Esophagus muscularis mucosa (tissue), 4 donors: ENCODE measurements around the gene MTOR. TPM values are rescaled to one million over a fixed set of nuclear protein-coding genes. Genes with fewer than 3 reads are reported as not detected.

ENCODE experiments used
- DNase-seq: peaks from one replicate; pipeline ENCODE4 v3.0.0-alpha.2; 2017; ENCODE audit errors: extremely low spot score
- H3K27ac ChIP-seq, 4 donors: fragments of 200-600 bp; sonication (generic); replicated peaks in 1 of 4; 1 replicate in 3 of 4; 2 replicates in 1 of 4; pipeline ENCODE4 v1.5.1; 2016 to 2019; ENCODE audit warnings: mild to moderate bottlenecking in 1 of 4
- H3K27me3 ChIP-seq, 4 donors: fragments of 200-600 bp; sonication (generic); one replicate each; pipeline versions ENCODE4 v1.5.1 to v1.6.0; 2016 to 2019
- H3K36me3 ChIP-seq, 4 donors: fragments of 200-600 bp; sonication (generic); one replicate each; pipeline ENCODE4 v1.5.1; 2016 to 2019
- H3K4me1 ChIP-seq, 4 donors: fragments of 200-600 bp; sonication (generic); one replicate each; pipeline ENCODE4 v1.5.1; 2016 to 2019
- H3K4me3 ChIP-seq, 4 donors: fragments of 200-600 bp; sonication (generic); 1 replicate in 2 of 4; 2 replicates in 2 of 4; pipeline ENCODE4 v1.5.1; 2016 to 2019; ENCODE audit warnings: mild to moderate bottlenecking in 4 of 4, moderate library complexity in 1 of 4
- H3K9me3 ChIP-seq, 4 donors: fragments of 200-600 bp; sonication (generic); 1 replicate in 3 of 4; 2 replicates in 1 of 4; pipeline ENCODE4 v1.5.1; 2016 to 2019
- CTCF ChIP-seq, 3 experiments: fragments of 200-600 bp in 2 of 3; fragments of 450-650 bp in 1 of 3; sonication (generic) in 2 of 3; IDR thresholded peaks; one replicate each; pipeline ENCODE4 v1.5.1; 2017 to 2019; ENCODE audit warnings: antibody characterized with exemption in 3 of 3, mild to moderate bottlenecking in 2 of 3, moderate library complexity in 1 of 3
- EP300 ChIP-seq: sonication (generic); formaldehyde crosslinking; IDR thresholded peaks from one replicate; pipeline ENCODE4 v1.6.1; 2017; ENCODE audit warnings: antibody characterized with exemption
- POLR2A ChIP-seq: fragments of 450-650 bp; IDR thresholded peaks from one replicate; pipeline ENCODE4 v1.6.1; 2017; ENCODE audit warnings: antibody characterized with exemption, moderate library complexity, mild to moderate bottlenecking, low read depth
- POLR2AphosphoS5 ChIP-seq, 2 donors: sonication (generic); formaldehyde crosslinking; IDR thresholded peaks; one replicate each; pipeline ENCODE4 v1.6.1; 2017; ENCODE audit warnings: antibody characterized with exemption in 2 of 2
- WGBS: methylation state at CpG from one replicate; pipeline ENCODE4 v1.1.5; 2018; 5-methylcytosine and 5-hydroxymethylcytosine counted together
- intact Hi-C: fragments of 100-400 bp; cut with DNase I; formaldehyde crosslinking; loops from one replicate; pipeline ENCODE4 v1.15.1; 2023
- total RNA-seq, 4 donors: library from RNA; depleted of rRNA; stranded (reverse); fragments of >200 nt; gene quantifications; one replicate each; pipeline versions ENCODE4 v1.1.0 to v1.2.1, GENCODE V29; 2016

The MTOR gene
- total RNA-seq, 4 donors from 2014 or later = 33.6 to 51.1 (median 41.0) TPM

- WGBS = 51% methylated on average over 3 of the region's 3 CpGs
- H3K4me1 ChIP-seq = peaks cover 18 to 32% (median 27%) of the 10 kb centered on the region in 4 donors
- H3K27me3 ChIP-seq = no peaks in the 10 kb centered on the region
- no peak for DNase-seq
- no peaks in the 10 kb centered on the region for H3K9me3 ChIP-seq
- no peak overlapping the region for H3K4me3 ChIP-seq
- intact Hi-C loops = no loop called here
- no peak overlapping the region for H3K27ac ChIP-seq
- TF ChIP-seq POLR2AphosphoS5 (IDR thresholded peaks at IDR 0.05) = no peak
- no peak for TF ChIP-seq CTCF (IDR thresholded peaks at IDR 0.05)
- TF ChIP-seq POLR2A = no peak
- no peak for TF ChIP-seq EP300
- H3K36me3 ChIP-seq = peaks cover 27 to 48% (median 37%) of the 10 kb centered on the region in 4 donors
Observed at GRCh38 chr1:11062965-11063401, 199.4 kb downstream of the MTOR start.

GRCh38 chr1:11061652-11062365, 200.5 kb downstream of the MTOR start:
- H3K4me1 ChIP-seq = peaks cover 18 to 32% (median 27%) of the 10 kb centered on the region in 4 donors
- WGBS = 70% methylated on average over 5 of the region's 5 CpGs
- no peak for DNase-seq
- intact Hi-C loops = no loop called here
- no peak overlapping the region for H3K4me3 ChIP-seq
- H3K9me3 ChIP-seq = no peaks in the 10 kb centered on the region
- no peaks in the 10 kb centered on the region for H3K27me3 ChIP-seq
- peaks cover 18 to 48% (median 36%) of the 10 kb centered on the region in 4 donors for H3K36me3 ChIP-seq
- TF ChIP-seq CTCF (IDR thresholded peaks at IDR 0.05) = no peak
- TF ChIP-seq POLR2AphosphoS5 (IDR thresholded peaks at IDR 0.05) = no peak
- no peak for TF ChIP-seq EP300
- TF ChIP-seq POLR2A = no peak
- no peak overlapping the region for H3K27ac ChIP-seq

DNA sequence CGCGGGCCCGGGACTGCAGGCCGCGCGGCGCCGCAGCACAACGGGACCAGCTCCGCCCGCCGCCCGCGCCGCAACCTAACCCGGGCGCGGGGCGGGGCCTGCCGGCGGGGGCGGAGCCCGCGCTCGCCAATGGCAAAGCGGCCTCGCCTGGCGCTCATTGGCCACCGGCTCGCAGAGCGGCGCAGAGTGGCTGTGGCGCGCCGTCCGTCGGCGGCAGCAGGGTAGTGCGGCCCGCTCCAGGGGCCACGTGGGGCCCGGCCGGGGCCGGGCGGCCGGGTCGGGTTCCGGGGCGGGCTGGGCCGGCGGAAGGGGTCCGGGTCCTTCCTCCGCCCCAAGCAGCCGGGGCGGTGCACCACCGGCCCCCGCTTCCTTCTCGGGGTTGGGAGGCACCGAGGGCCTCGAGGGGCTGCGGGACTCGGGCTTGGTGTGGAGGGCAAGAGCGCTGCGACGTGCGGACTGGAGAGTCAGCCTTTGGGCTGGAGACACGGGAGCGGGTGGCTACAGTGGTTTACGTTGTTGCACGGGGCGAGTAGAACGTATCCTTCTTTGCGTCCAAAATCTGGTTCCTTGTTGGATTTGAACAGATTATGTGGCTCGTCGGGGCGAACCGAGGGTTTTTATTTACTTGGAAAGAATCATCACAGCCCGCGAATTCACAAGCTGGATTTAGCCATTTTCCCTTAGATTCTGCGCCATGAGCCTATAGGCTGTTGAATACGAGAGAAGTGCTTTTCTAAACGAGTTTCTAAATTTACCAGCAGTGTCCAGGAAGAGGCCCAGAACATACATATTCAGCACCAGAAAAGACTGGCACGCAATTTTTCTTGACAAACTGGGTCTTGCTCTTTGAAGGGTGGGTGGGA, 202.2 kb downstream of the MTOR start, which contains the start of gene SRM:
SRM (minus strand) TSS at position 51 of the 863 bp plus-strand sequence. CDS start 75 bp downstream, outside the sequence.
- intact Hi-C loops = no loop called here
- Histone ChIP-seq H3K36me3 (peaks cover 9 to 48% (median 36%) of the 10 kb centered on the region in 4 donors), H3K4me3 (peak within 1 kb of the TSS; percentile 96 to 99 (median 98)), H3K27me3 (no peaks in the 10 kb centered on the region), H3K27ac (peak within 1 kb of the TSS; percentile 75 to 88 (median 79)), H3K9me3 (no peaks in the 10 kb centered on the region), H3K4me1 (peaks cover 18 to 32% (median 27%) of the 10 kb centered on the region in 4 donors)
- DNase-seq = peak; percentile 94
- 2% methylated on average over 13 of the region's 83 CpGs for WGBS
- TF ChIP-seq POLR2A (peak; percentile 44), EP300 (no peak), CTCF (IDR thresholded peaks at IDR 0.05) (peak; percentile 33 to 78 (median 56)), POLR2AphosphoS5 (IDR thresholded peaks at IDR 0.05) (peak; percentile 51 to 75)

DNA sequence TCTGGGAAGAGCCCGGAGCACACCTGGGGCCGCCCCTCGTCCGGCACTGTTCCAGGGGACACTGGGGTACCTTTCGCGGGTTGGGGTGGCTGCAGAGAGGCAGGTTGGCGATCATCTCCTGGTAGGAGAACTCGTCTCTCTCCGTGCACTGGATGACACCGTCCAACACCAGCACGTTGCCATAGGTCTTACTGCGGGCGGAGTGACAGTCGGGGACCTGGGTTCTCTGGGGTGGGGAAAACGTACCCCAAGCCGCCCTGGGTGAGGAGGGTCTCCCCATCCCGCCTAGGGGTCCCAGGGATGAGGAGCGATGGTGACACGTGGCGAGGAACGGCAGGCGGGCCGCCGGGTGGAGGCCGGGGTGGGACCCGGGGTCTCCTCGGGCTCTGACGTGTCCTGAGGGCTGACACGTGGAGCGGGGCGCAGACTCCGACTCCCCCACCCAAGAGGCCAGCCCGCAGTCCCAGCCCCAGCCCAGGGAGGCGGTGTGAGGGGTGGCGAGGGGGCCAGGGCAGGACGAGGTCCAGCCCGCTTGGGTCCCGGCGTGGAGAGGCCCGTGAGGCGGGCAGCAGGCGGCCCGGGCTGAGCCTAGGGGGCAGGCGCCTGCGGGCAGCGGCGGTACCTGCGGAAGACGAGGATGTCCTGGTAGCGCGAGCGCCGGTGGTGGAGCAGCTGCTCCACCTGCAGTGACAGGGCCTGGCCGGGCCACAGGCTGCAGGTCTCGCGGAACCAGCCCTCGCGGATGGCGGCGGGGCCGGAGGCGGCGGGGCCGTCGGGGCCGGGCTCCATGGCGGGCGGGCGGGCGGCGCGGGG, 203.0 kb downstream of the MTOR start:
- intact Hi-C loops = no loop called here
- Histone ChIP-seq H3K4me1 (peaks cover 18 to 32% (median 27%) of the 10 kb centered on the region in 4 donors), H3K4me3 (peak overlapping the region; percentile 96 to 99 (median 98)), H3K27ac (peak overlapping the region; percentile 66 to 74 (median 69)), H3K36me3 (peaks cover 6 to 49% (median 37%) of the 10 kb centered on the region in 4 donors), H3K9me3 (no peaks in the 10 kb centered on the region), H3K27me3 (no peaks in the 10 kb centered on the region)
- no peak for TF ChIP-seq EP300
- TF ChIP-seq CTCF (IDR thresholded peaks at IDR 0.05) = no peak
- no peak for TF ChIP-seq POLR2AphosphoS5 (IDR thresholded peaks at IDR 0.05)
- no peak for TF ChIP-seq POLR2A
- no peak for DNase-seq
- 0% methylated on average over 5 of the region's 72 CpGs for WGBS
